ENCODE results near the gene IL20RA.

Gene IL20RA

DNA sequence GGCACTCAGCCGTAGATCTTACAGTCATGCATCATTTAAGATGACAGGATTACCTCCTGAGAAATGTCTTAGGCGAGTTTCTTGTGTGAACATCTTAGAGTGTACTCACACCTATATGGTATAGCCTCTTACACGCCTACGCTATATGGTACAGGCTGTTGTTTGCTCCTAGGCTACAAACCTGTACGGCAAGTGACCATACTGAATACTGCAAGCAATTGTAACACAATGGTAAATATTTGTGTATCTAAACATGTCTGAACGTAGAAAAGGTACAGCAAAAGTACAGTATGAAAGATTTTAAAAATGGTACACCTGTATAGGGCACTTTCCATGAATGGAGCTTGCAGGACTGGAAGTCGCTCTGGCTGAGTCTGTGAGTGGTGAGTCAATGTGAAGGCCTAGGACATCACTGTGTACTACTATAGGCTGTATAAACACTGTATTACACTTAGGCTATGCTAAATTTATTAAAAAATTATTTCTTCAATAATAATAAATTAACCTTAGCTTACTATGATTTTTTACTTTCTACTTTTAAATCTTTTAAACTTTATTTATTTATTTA lies 541 bp upstream of the IL20RA start:
- DNase-seq (ENCODE audit: low read depth in 3 of 3): no peak

DNA sequence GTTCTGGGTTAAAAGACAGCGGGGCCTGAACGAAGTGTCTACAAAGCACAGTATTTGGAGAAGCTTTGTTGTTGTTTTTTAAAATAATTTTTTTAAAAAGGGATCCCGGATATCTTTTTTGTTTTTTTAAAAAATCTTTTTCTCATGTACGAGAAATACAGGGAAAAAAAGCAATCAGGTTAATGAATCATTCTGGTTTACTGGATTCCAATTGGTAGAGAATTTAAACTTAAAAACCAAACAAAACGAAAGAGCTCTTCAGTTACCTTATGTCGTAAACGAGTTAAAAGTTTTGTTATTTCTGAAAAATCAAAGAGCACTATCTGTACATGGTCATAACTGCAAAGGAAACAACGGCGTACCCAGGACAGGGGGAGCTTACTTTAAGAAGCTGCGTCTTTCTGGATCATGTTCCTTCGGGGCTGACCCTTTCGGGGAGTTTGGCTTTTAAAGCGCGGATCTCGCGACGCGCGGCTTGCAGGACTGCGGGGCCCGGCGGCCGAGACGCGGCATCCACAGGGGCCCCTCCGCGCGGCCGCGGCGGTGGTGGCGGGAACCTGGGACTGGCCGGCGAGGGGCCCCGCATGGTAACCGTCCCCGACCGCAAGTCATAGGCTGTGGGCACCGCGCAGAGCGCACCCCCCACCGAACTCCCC lies 927 bp downstream of the IL20RA start:
- DNase-seq (ENCODE audit: low read depth in 3 of 3): no peak

DNA sequence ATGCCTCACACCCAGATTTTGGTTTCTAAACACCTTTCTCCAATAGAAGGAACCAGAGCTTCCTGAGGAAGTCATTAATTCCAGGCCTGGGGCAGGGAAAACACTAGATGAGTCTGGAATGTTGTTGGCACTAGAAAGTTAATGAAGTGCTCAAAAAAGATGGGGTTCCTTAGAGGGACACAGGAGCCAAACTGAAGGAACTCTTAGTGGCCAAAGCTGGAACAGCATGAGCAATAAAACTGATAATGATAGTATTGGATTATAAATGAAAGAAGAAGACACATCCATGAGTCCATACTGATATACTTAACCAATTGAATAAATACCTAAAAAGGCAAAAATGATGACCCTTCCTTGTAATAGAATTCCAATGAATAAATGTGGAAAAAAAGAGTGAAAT lies 4.4 kb downstream of the IL20RA start:
- no peak for DNase-seq (ENCODE audit: low read depth in 3 of 3)

DNA sequence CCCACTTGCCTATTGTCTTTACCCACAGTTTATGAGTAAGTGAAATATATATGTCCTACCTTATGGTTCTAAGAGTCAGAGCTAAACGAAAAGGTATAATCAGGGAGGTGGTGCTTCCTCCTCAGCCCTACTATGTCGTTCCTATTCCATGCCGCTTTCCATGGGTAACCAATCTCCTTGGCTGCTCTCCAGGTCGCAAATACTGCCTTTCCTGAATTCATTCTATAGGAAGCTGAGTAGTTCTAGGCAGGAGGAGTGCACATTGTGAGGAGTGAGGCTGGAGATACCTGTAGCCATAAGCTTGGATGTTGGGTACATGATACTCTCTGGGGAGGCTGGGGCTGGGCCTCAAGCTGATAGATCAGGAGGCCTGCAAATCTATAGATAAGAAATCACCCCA lies 5.8 kb downstream of the IL20RA start:
- no peak for DNase-seq (ENCODE audit: low read depth in 3 of 3)

DNA sequence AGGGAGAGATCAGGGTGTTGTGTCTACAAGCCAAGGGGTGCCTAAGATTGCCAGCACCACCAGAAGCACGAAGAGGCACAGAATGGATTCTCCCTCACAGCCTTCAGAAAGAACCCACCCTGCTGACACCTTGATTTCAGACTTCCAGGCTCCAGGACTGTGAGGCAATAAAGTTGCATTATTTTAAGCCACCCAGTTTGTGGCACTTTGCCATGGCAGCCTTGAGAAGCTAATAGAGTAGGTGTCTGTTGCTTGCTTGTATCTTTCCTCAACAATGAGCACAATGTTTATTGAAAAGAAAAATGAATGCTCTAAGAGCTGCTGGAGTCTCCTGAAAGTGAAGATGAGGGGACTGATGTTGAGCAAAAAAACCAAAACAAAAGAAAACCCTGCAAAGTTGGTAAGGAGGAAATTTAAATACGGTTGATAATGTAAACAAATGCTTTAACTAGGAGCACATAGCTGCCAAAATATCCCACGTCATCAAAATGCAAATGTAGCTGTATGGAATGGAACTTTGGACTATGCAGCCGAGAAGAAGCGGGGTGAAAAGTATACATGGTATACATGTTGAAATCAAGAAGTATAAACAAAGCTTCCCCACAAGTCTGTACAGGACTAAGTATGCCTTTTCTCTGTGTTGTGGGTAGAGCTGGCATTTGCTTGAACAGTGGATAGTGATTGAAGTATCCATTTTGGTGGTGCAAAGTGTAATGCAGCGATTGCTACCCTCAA lies 8.0 kb downstream of the IL20RA start:
- DNase-seq (ENCODE audit: low read depth in 3 of 3): no peak

DNA sequence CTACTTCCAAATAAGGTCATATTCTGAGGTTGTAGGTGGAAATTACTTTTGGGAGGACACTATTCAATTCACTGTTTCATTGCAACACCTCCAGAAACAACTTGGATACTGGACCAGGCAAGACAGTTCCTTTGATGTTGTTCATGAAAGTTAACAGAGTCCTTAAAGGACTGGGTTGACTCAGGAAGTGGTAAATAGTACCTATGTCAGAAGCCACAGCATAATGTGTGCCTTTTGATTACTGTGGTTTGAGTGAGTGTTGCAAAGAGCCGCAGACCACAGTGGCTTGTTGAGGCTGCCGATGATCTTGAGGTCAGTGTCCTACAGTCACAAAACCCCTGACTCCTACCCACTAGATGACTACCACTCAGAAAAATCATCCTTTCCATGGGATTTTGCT lies 10.9 kb downstream of the IL20RA start:
- DNase-seq (ENCODE audit: low read depth in 3 of 3): peak; percentile 20 to 51 (median 24)

DNA sequence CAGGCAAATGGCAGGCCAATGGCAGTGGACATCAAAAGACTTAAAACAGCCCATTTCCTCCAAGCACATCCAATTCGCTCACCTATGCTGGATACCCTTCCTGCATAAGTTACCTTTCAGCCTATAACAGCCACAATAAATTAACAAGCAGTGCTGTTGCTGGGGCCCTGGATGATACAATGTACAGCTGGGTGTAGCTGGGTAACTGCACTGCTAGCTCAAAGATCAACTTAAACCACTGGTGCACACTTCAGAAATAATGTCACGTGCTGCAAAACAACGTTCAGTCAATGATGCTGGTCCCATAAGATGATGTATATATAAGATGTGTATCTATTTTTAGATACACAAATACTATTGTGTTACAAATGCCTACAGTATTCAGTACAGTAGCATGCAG lies 13.6 kb downstream of the IL20RA start:
- no peak for DNase-seq (ENCODE audit: low read depth in 3 of 3)

DNA sequence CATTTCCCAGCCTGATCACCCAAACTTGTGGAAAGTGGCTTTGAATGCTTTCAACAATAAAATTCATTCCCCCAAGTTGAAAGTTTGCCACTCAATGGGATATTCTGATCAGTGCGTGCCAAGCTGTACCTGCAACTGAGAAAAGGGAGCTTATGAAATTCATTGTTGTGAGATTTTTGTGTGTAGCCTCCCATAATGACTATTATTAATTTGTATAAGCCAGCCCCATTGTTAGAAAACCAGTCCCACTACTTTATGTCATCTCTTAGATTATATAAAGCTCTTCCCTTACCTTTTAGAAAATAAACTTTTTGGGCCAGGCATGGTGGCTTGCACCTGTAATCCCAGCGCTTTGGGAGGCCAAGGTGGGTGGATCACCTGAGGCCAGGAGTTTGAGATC lies 15.9 kb downstream of the IL20RA start:
- DNase-seq (ENCODE audit: low read depth in 3 of 3): no peak

DNA sequence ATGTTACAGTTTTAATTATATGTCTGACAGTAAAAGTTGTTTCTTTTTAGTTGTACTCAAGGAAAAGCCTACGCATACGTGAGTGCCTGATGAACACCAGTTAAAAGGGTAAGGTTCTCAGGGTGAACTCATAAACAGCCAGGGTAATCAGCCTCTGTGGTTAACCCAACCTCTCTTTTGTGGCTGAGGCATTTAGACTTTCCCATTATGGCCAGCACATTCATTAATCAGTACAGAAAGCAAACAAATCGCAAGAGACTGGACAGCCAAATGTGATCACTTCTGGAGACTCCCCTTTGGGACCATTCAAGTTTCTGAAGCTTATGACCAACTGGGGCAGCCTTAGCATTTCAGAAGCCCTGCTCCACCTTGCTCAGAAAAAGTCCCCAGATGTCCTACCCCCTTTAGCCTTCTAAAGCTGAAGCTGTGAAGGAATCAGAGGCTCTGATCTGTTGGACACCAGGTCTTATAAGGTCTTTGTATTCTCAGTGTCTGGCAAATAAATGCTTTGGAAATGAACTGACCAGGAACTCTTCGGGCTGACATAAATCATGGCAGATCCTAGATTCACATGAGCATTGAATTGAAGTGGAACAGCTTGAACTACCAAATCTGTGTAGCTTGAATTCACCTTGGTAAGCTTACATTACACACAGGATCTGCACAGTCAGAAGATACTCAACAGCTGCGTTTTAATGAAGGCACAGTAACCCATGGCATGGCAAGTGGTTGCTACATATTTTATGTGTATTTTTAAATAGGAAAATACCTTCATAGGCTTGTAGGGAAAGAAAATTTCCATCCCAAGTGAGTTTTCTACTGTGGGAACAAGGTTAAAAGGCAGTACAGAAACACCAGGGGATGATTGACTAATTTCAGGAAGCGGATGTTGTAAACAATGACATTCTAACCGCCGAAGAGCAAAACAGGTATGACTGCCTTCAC lies 18.7 kb downstream of the IL20RA start:
- DNase-seq (ENCODE audit: low read depth in 3 of 3): no peak

DNA sequence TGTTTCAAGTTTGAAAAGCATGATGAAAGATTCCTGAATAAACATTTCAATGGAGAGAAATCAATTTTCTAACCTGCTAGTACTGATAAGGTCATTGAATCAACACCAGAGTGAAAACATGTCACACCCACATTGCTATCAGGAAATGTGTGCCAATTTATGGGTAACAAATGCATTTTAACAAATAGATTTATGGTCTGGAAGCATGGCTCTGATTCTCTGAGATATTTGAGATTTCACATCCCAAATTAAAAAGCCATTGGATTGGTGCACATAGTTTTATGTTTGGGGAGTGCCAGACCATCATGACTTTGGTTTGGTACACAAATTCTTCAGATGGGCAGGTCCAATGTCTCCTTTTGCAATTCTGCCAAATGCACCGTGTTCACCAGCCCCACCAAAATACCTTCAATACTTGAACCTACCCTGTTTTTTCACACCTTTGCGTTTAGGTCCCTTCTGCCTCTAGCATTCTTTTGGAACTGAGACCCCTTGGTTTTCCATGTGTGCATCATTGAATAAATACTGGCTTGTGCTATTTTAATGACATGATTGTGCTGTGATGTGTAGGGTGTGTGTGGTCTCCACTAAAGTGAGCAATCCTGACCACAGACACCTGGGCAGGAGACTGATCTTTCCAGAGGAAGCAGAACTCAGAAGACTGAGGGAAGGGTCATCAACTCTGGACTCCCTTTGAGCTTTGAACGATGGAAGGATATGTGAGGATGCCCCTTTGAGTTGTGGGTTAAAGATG lies 20.4 kb downstream of the IL20RA start:
- no peak for DNase-seq (ENCODE audit: low read depth in 3 of 3)

DNA sequence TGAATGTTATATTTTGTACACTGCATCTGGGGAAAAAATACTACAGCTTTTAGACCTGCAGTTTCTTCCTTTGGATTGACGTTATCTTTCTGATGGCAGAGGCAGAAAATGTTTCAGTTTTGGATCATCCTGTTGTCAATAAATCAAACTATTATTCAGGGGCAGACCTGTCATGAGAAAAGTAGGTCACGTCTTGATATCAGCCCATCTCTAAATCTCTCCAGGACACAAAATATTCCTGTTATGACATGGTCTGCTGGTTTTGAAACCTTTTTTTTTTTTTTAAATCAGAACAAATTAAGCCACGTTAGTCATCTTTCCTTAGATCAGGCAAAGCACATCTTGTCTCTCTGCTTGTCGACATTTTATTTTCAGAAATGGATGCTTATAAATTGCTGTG lies 24.0 kb downstream of the IL20RA start:
- DNase-seq (ENCODE audit: low read depth in 3 of 3): no peak

DNA sequence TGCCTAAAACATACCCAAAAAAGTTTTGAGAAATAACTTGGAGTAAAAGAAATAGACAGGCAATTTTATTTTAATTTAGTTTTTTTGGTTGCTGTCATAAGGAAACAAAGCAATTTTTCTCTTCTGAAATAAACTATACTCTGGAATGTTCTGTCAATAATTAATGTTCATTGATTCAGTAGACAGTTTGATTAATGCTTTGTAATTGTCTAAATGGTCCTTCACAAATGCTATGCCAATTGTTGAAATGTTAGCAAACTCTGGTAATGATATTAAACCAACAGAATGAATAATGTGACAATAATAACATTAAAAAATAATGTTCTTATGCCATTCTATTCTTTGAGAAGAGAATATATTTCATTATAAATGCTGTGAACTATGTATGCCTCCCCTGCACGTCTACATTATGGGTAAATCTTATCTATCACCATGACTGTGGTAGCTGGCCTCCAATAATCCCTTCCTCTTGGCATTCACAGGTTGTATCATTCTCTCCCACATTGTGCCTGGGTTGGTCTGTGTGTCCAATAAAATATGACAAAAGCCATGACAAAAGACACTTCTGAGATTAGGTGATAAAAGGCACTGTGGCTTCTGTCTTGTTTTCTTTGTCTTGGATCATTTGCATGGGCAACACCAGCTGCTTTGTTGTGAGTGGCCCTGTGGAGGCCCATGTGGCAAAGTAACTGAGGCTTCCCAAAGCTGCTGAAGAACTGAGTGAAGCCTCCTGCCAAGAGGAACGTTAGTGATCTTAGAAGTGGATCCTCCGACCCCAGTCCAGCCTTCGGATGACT lies 25.1 kb downstream of the IL20RA start:
- no peak for DNase-seq (ENCODE audit: low read depth in 3 of 3)

DNA sequence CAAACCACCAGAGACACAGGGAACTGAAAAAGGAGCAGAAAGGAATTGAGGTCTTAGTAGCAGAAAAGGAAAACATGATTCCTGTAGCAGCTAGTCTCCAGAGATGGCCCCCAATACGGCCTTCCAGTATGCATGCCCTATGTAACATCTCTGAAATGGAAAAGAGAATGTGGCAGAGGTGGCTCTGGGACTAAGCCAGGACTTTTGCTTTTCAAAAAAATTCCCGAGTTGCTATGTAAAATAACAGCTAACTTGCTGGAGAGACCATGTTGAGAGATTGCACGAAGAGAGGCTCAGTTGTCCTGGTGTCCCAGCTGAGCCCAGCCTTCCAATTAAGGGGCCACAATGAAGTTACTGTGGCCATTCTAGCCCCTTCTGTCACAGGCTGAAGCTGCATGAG lies 27.7 kb downstream of the IL20RA start:
- no peak for DNase-seq (ENCODE audit: low read depth in 3 of 3)

DNA sequence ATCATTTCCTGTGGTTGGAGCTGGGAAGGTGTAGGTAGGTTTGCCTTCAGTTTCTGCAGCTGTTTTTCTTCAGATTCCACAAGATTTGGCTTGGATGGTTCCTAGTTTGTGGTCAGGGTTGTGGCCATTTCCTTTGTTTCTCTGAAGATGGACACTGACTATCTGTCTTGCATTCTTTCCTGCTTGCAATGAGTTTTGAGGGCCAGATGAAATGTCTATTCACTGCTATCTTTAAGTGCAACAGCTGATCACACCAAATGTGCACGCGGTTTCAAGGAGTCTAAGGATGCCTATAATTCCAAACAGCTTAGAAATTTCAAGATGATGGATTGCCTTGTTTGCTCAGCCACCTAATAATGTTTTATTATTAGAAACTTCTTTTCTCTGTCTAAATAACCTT lies 28.4 kb downstream of the IL20RA start:
- DNase-seq (ENCODE audit: low read depth in 3 of 3): no peak

DNA sequence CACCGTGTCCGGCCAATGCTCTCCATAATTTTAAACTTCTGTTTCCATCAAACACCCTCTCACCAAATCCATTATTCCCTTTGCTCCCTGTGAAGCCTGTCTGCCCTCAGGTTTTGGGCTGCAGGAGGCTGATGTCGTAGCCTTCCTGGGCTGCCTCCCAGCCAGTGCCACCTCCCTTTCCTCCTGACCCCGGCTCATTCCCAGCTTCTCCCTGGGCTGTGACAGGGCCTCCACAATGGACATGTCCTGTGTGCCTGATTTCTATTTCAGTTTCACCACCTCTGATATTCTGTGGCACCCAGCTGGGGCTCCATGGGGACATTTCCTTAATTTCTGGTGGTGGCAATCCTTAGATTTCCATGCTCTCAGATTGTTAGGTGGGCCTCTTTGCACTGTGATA lies 28.8 kb downstream of the IL20RA start:
- DNase-seq (ENCODE audit: low read depth in 3 of 3): no peak

DNA sequence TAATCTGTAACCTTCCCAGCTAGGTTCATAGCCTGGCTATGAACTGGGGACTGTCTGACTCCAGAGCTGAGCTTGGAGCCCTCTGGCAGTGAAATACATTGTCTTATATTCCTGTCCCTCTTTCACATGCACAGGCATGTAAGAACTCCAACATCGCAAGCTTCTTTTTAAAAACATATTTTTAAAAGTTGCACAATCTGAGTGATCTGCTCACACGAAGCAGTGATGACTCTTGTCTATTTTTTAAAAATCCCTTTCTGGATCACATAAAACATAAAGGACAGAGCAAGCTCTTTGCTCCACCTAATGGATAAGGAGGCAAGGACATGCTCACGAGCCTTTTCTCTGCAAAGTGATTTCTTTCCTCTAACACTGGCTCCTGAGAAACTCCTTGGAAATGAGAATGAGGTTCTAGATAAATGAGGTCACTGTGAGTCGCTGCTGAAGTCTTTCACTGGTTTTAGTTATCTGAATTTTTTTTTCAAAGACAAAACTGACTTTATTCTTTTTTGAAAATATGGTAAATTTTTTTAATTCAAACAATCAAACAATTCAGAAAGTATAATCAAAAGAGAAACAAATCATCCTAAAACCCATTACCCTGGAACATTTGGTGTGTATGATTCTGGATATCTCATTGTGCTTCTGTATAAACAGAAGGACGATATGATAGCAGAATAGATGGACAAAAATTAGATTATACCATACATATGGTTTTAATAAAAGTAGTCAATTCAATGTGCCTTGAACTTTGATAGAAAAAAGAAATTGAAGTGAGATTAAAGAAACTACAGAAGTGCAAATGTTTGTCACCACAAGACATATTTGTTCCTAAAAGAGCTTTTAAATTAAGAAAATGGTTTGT lies 30.8 kb downstream of the IL20RA start:
- DNase-seq (ENCODE audit: low read depth in 3 of 3): no peak

DNA sequence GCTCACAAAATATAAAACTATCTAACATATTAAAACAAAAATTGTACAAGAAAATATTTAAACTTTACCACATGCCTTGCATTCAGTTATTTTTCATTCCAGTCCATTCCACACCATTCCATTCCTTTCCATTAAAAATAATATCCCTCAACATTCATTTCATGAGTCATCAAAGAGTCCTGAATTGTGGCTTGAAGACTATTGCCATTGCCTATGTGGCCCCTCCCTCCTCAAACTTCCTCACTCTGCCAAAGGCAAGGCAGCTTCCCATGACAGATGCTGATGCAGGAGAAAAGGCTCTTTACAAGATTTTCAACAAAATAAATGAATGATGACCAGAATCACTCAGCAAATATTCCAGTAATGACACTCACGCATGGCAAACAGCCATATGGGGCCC lies 31.7 kb downstream of the IL20RA start:
- DNase-seq (ENCODE audit: low read depth in 3 of 3): no peak

DNA sequence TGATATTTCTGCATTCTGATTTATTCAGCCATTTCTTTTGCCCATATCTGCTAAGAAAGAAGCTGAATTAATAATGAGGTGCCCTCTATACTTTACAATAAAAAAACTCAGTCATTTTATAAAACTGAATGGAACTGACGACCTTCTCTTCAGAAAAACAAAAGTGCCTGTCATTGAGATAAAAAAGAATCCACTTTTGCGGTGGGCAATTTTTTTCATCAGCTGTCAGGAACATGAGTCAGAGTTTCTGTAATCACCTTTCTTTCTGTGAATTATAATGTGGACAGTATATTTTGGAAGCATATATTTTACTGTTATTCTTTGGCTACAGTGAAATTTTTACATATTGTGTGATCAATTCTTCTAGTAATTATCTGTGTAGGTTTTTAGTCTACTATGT lies 33.4 kb downstream of the IL20RA start:
- DNase-seq (ENCODE audit: low read depth in 3 of 3): no peak

DNA sequence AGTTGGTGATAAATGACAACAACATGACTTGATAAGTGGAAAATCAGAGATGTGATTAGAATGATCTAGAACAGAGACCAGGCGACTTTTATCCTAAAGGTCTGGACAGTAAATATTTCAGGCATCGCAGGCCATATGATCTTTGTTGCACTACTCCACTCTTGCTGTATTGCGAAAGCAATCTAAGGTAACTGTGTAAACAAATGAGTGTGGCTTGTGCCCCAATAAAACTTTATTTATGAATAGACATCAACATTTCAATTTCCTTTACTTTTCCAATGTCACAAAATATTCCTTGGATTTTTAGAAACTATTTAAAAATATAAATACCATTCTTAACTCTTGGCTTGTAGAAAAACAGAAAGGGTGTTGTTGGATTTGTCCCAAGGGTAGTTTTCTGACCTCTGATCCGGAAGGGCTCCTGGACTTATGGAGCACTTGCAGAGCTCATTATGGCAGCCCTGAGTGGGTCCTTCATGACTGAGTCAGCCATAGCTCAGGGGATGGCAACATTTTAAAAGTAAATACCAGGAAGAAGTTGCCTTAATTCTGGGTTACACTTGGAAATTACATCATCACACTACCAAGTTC lies 34.5 kb downstream of the IL20RA start:
- no peak for DNase-seq (ENCODE audit: low read depth in 3 of 3)
